ENCODE measurements around the gene GALNT18. TPM values are rescaled to one million over a fixed set of nuclear protein-coding genes. Genes with fewer than 3 reads are reported as not detected.

Gene GALNT18
- total and polyA plus RNA-seq, 2 of the 4 experiments (the other 2 are of a cell fraction): 9.5 to 11.3 TPM

DNA sequence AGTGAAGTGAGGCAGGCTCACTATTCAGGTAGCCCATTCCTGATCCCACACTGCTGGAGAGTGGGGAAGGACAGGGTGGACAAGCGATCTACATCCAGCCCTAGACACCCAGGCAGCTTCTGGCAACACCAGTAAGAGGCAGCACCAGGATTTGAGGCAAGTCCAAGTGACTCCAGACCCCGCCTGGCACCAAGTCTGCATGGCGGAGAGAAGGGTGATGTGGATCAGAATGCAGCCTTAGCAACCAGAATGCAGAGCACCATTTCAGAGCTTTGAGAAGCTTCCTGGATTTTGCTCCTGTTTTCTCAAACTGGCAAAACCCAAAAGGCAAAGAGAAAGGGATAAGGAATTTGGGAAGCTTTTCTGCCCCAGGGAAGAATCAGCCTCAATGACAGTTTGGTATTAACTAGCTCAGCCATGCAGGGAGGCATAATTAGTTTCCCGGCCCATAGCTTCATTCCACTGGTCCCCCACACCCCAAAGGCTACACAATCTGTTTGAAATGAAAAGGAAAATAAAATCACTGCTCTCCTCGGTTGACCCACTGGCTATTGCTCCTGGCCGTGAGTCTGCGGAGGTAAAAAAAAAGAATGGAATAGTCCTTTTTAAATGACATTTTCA, 17.3 kb downstream of the GALNT18 start:
- in situ Hi-C loops (cut with MboI; ENCODE audit: low sequenced_read_pairs): no loop called here
- ATAC-seq (ENCODE audit: low read depth) (no peak), DNase-seq (no peak)
- H3K9me3 ChIP-seq (ENCODE audit: control insufficient read depth, insufficient read depth, low read length): no peaks in the 10 kb centered on the region
- H3K4me1 ChIP-seq (ENCODE audit: control insufficient read depth, insufficient read depth, low read length): peaks cover 2% of the 10 kb centered on the region; the same call in 1 of the 2 replicates
- H4K20me1 ChIP-seq (ENCODE audit: insufficient read depth, low read length): no peaks in the 10 kb centered on the region
- no peaks in the 10 kb centered on the region for H3K27me3 ChIP-seq (ENCODE audit: control insufficient read depth, insufficient read depth, low read length)
- no peak overlapping the region for H2BK120ac ChIP-seq (ENCODE audit: low read depth, low read length)
- BruUV-seq (replicated peaks): no TSS peak
- 0 out of 4 replicates have a peak, but pooled peaks cover 0 to 1% of the 10 kb centered on the region in 2 experiments for H3K79me1 ChIP-seq (ENCODE audit: low read depth in 1 of 2, low read length in 2 of 2)
- TF ChIP-seq POLR2A (IDR thresholded peaks at IDR 0.05; ENCODE audit: low read depth, low read length) (no peak), CHD1 (IDR thresholded peaks at IDR 0.05; ENCODE audit: low read depth, low read length) (no peak), RAD21 (IDR thresholded peaks at IDR 0.05; ENCODE audit: low read length) (no peak), BHLHE40 (IDR thresholded peaks at IDR 0.05; ENCODE audit: low read depth, low read length) (no peak), RCOR1 (IDR thresholded peaks at IDR 0.05; ENCODE audit: insufficient replicate concordance, low read length) (no peak), RFX5 (IDR thresholded peaks at IDR 0.05; ENCODE audit: low read depth, low read length) (no peak), NFE2L2 (IDR thresholded peaks at IDR 0.05; ENCODE audit: low read depth, low read length) (no peak), MAZ (IDR thresholded peaks at IDR 0.05; ENCODE audit: borderline replicate concordance, low read depth, low read length) (no peak), MAFK (IDR thresholded peaks at IDR 0.05; ENCODE audit: low read depth, low read length) (no peak)
- TF ChIP-seq, protein P1, sequence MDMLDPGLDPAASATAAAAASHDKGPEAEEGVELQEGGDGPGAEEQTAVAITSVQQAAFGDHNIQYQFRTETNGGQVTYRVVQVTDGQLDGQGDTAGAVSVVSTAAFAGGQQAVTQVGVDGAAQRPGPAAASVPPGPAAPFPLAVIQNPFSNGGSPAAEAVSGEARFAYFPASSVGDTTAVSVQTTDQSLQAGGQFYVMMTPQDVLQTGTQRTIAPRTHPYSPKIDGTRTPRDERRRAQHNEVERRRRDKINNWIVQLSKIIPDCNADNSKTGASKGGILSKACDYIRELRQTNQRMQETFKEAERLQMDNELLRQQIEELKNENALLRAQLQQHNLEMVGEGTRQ (IDR thresholded peaks at IDR 0.05; ENCODE audit: low read depth, low read length): no peak
- TF ChIP-seq, protein P2, sequence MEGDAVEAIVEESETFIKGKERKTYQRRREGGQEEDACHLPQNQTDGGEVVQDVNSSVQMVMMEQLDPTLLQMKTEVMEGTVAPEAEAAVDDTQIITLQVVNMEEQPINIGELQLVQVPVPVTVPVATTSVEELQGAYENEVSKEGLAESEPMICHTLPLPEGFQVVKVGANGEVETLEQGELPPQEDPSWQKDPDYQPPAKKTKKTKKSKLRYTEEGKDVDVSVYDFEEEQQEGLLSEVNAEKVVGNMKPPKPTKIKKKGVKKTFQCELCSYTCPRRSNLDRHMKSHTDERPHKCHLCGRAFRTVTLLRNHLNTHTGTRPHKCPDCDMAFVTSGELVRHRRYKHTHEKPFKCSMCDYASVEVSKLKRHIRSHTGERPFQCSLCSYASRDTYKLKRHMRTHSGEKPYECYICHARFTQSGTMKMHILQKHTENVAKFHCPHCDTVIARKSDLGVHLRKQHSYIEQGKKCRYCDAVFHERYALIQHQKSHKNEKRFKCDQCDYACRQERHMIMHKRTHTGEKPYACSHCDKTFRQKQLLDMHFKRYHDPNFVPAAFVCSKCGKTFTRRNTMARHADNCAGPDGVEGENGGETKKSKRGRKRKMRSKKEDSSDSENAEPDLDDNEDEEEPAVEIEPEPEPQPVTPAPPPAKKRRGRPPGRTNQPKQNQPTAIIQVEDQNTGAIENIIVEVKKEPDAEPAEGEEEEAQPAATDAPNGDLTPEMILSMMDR (conservative IDR thresholded peaks at IDR 0.05; ENCODE audit: low read depth, low read length): no peak
- H3K4me2 ChIP-seq (ENCODE audit: low read depth, low read length): no peak overlapping the region
- H4K8ac ChIP-seq (ENCODE audit: low read depth in 2 of 2, low read length in 2 of 2): no peak overlapping the region
- no peak overlapping the region for H3K23ac ChIP-seq (ENCODE audit: low read depth, low read length)
- no peak overlapping the region for H2AK9ac ChIP-seq (replicated peaks; ENCODE audit: low read depth, low read length, poor library complexity)
- H3K9ac ChIP-seq (ENCODE audit: low read depth, low read length): no peak overlapping the region
- dilution Hi-C loops (cut with HindIII; ENCODE audit: low sequenced_read_pairs, unreplicated experiment): no loop called here
- WGBS, 2 experiments (ENCODE audit: extremely low coverage in 2 of 2, insufficient read length in 1 of 2): 80% methylated on average over 1 of the region's 7 CpGs; no CpG with 5 or more reads in 1 of the 2 experiments
- no peak overlapping the region for H2AFZ ChIP-seq (replicated peaks; ENCODE audit: low read length, poor library complexity)
- no peak overlapping the region for H3K4ac ChIP-seq (ENCODE audit: low read depth, low read length)
- no peak overlapping the region for H3K4me3 ChIP-seq (ENCODE audit: insufficient read depth, low read depth, low read length)
- ChIA-PET CTCF (no interaction called here), POLR2A (ENCODE audit: unreplicated experiment) (no interaction called here)
- no peak overlapping the region for H2AK5ac ChIP-seq (ENCODE audit: low read depth, low read length)
- H3K14ac ChIP-seq (replicated peaks; ENCODE audit: low read depth, low read length): no peak overlapping the region
- no peak overlapping the region for H3K27ac ChIP-seq (ENCODE audit: insufficient read depth, low read length)
- H2BK20ac ChIP-seq (ENCODE audit: low read depth, low read length): no peak overlapping the region
- intact Hi-C loops (cut with micrococcal nuclease): no loop called here
- H3K9me1 ChIP-seq (ENCODE audit: insufficient read depth, low read length): no peaks in the 10 kb centered on the region
- no peaks in the 10 kb centered on the region for H3K36me3 ChIP-seq (ENCODE audit: control insufficient read depth, insufficient read depth, low read length)
- H3K56ac ChIP-seq (ENCODE audit: extremely low read depth, insufficient read depth, low read length): no peak overlapping the region
- no peak overlapping the region for H4K91ac ChIP-seq (ENCODE audit: insufficient read depth, low read depth, low read length)
- H4K5ac ChIP-seq (ENCODE audit: low read depth, low read length): no peak overlapping the region
- no peak overlapping the region for H2BK5ac ChIP-seq (ENCODE audit: low read depth, low read length, poor library complexity, severe bottlenecking)
- no peak overlapping the region for H2BK15ac ChIP-seq (ENCODE audit: low read depth, low read length)
- no peak overlapping the region for H3K18ac ChIP-seq (ENCODE audit: low read depth, low read length)

Measured in IMR-90 (cell line).